ENCODE measurements around the gene CFAP68.
A peak's percentile ranks its signal among the peaks of the same experiment; 100 is the strongest.
"Not testable (repeated sequence)": the region's sequence is repeated elsewhere in the genome, so short reads cannot be mapped to it uniquely, and the experiment has no call there.

CFAP68 gene

GRCh38 chr11:111860257-111860656, 19.1 kb upstream of the CFAP68 start:
- no peak overlapping the region for H3K4me3 ChIP-seq

DNA sequence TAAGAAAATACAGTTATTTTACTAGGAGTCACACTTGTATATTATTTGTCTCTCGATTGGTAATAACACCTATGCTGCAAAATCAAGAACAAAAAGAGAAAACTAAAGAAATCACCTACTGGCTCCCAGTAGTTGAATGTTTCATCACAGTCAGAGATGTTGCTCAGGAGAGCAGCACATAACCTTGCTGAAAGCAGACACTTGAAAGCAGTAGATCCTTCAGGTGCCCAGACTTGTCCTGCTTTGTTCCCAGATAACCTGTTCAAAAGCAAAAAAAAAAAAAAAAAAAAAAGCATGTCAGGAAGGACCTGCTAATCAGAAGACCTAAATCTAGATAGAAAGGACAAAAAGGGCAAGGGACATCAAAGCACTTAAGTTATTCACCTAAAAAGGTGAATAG, 9.2 kb upstream of the CFAP68 start:
- Histone ChIP-seq H3K27ac (peak overlapping the region in 8 of 21 experiments; percentile 84 to 95 (median 91)), H3K4me3 (no peak overlapping the region)

More at GRCh38 chr11:111860257-111860656, 19.1 kb upstream of the CFAP68 start:
- H3K27ac ChIP-seq = no peak overlapping the region

GRCh38 chr11:111870522-111870885, 8.8 kb upstream of the CFAP68 start:
- Histone ChIP-seq H3K27ac (peak overlapping the region in 17 of 21 experiments; percentile 71 to 96 (median 91)), H3K4me3 (peak overlapping the region; percentile 54 to 99 (median 88))

- peak within 1 kb of the TSS; percentile 17 to 96 (median 90) for H3K27ac ChIP-seq
Observed at GRCh38 chr11:111870886-111871692, 8.3 kb upstream of the CFAP68 start, which contains the start of gene ALG9. TSS of gene ALG9 (minus strand) at chr11:111871581. CDS start at chr11:111871482, 99 bp downstream.

GRCh38 chr11:111871693-111872161, 7.6 kb upstream of the CFAP68 start:
- Histone ChIP-seq H3K4me3 (peak overlapping the region; percentile 54 to 99 (median 88)), H3K27ac (peak overlapping the region in 20 of 21 experiments; percentile 71 to 96 (median 90))

More at GRCh38 chr11:111870886-111871692, 8.3 kb upstream of the CFAP68 start, which contains the start of gene ALG9:
- H3K4me3 ChIP-seq = peak within 1 kb of the TSS; percentile 54 to 99 (median 88)

- H3K27ac ChIP-seq = peak overlapping the region; percentile 71 to 97 (median 90)
- H3K4me3 ChIP-seq = peak overlapping the region; percentile 49 to 68 (median 57)
Observed at GRCh38 chr11:111878385-111878848, 924 bp upstream of the CFAP68 start.

DNA sequence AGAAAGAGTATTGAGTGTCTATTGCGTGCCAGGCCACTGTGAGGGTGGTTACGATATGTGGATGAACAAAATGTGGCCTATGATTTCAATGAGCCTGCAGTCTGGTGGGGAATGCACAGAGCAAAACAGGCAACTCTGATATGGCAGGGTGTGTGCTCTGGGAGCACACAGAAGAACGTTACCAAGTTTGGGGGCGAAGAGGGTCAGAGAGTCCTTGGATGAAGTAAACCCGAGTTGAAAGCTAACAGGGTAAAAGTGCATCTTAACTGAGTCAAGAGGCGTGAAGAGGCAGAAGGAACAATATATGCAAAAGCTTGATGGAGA, 258 bp downstream of the CFAP68 start:
- Histone ChIP-seq H3K4me3 (peak overlapping the region; percentile 49 to 68 (median 57)), H3K27ac (peak overlapping the region in 20 of 21 experiments; percentile 76 to 97 (median 90))

- Histone ChIP-seq H3K27ac (no peak overlapping the region), H3K4me3 (no peak overlapping the region)
Observed at GRCh38 chr11:111882202-111882601, 2.9 kb downstream of the CFAP68 start.

DNA sequence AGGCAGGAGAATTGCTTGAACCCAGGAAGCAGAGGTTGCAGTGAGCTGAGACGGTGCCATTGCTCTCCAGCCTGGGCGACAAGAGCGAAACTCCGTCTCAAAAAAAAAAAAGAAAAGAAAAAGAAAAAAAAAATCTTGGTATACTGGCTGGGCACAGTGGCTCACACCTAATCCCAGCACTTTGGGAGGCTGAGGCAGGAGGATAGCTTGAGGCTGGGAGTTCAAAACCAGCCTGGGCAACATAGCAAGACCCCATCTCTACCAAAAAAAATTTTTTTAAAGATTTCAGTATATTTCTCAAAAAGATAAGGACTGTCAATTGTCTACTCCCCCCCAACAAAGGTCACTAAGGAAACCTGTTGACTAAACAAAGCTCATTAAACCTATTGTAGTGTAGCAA, 5.7 kb downstream of the CFAP68 start:
- not testable (repeated sequence) for H3K4me3 ChIP-seq

DNA sequence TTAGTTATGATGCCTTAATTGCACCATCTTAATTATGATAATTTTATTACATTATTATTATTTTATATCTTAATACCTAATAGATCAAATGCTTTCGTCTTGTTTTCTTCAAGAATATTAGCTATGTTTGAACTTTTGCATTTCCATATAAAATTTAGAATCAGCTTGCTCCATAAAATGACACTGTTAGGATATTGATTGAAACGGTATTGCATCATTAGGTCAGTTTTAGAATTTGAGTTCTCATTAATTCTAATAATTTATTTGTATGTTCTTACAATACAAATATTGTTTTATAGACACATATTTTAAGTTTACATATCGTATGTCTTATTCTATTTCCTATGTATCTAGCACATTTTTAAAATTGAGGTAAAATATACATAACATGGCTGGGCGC, 6.7 kb downstream of the CFAP68 start:
- Histone ChIP-seq H3K4me3 (no peak overlapping the region), H3K27ac (no peak overlapping the region)

More for the DNA sequence above, 5.7 kb downstream of the CFAP68 start:
- H3K27ac ChIP-seq = not testable (repeated sequence)

DNA sequence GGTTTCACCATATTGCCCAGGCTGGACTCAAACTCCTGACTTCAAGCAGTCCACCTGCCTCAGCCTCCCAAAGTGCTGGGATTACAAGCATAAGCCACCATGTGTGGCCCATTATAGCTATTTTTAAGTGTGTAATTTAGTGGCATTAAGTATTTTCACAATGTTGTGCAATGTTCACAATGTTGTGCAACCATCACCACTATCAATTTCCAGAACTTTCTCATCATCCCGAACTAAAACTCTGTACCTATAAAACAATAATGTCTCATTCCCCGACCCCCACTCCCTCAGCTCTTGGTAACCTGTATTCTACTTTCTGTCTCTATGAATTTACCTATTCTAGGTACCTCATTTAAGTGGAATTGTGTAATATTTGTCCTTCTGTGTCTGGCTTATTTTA, 7.5 kb downstream of the CFAP68 start:
- Histone ChIP-seq H3K4me3 (no peak overlapping the region), H3K27ac (no peak overlapping the region)

DNA sequence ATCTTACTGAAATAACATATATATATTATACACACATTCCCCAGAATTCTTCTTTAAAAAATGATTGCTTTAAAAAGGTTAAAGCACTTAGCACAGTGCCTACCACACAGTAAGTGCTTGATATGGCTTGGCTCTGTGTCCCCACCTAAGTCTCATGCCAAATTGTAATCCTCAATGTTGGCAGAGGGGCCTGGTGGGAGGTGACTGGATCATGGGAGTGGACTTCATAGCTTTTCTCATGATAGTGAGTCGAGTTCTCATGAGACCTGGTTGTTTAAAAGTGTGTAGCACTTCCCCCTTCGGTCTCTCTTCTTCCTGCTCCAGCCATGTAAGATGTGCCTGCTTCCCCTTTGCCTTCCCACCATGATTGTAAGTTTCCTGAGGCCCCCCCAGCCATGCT, 26.1 kb downstream of the CFAP68 start:
- no peak overlapping the region for H3K27ac ChIP-seq
- no peak overlapping the region for H3K4me3 ChIP-seq

GRCh38 chr11:111906680-111907079, 27.3 kb downstream of the CFAP68 start:
- Histone ChIP-seq H3K27ac (no peak overlapping the region), H3K4me3 (no peak overlapping the region)

DNA sequence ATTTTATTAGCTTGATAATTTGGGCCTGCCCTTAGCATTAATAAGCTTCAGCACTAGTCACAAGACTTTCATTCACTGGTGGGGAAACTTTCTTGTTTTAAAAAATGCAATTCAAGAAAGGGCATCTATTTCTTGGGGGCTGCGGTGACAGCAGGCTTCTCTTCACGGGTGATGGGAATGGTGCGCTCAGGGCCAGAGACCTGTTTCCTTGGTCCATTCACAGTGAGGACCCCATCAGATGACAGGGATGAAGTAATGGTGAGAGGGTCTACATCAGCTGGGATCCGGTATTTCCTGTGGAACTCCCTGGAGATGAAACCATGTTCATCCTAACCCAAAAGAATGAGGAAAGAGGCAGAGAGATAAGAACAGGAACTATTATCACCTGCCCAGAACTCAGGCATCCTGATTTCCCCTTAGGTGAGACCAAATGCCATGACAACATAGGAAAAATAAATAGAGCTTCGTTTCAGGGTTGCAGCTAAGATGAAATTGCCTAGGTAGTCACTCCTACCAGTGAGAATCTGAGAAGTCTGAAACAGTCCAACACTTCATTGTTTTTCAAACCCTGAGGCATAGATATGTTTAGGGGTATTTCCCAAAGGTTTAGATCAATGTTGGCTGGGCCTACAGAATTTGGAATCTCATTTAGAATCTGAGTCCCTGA, 29.4 kb downstream of the CFAP68 start:
- Histone ChIP-seq H3K4me3 (peak overlapping the region in 1 of 7 experiments; percentile 43), H3K27ac (peak overlapping the region in 2 of 21 experiments; percentile 17)

DNA sequence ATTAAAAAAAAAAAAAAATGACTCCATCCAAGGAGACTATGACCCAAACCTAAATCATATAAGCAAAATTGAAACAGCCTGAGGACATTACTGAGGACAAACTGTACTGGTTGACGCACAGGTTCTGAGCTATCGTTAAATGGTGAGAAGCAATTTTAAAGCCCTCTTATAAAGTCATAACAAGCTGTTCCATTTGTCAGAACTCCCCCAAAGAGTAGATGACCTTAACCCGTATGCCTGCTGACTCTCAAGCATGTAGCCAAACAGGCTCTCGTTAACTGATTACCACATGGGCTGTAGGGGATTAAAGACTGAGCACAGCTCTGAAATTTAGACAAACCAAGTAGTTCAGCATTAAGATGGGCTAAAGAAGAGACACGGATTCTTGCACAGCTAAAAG, 30.0 kb downstream of the CFAP68 start:
- Histone ChIP-seq H3K27ac (peak overlapping the region in 7 of 21 experiments; percentile 17 to 91 (median 77)), H3K4me3 (peak overlapping the region in 1 of 7 experiments; percentile 43)

DNA sequence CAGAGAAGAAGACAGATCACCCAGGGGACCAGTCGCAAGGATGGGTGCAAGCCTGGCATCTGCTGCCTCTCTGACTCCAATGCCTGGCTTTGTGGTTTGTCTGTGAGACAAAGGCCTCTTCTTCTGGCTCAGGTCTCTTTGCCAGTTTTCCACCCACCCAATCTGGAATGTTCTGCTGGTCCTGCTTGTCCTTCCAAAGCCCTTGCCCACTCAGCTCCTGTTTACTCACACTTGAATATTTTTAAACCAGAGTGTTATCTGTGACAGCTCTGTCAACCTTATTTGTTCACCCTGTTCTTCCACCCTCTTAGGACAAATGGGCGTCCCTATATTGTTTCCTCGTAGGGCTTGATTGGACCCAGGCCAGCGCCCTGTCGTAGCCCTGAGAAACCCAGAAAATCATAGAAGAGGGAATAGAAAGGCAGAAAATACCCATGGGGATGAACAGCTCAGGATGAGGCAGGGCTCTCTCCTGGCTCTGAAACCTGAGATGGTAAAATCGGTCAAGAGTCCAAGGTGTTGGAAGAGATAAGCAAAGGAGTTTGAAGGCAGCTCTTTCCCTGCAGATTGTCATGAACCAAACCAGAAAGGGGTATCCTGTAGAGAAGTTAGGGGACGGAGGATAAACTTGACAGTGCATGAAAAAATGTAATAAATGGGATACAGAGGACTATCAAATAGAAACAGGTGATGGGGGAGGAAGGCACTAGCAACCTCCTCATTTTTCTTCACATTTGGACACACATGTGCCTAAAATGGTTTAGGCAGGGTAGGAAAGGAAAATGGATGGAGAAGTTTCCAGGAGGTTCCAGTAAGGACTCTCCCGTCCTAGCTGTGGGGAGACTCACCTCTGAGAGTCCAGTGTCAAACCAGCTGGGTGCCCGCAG, 31.6 kb downstream of the CFAP68 start:
- Histone ChIP-seq H3K27ac (peak overlapping the region in 18 of 21 experiments; percentile 13 to 92 (median 77)), H3K4me3 (peak overlapping the region in 6 of 7 experiments; percentile 2 to 43 (median 18))

GRCh38 chr11:111911563-111912401, 32.4 kb downstream of the CFAP68 start, which contains the start of gene CRYAB:
TSS of gene CRYAB (minus strand) at chr11:111911770. CDS start at chr11:111911724, 46 bp downstream.
- Histone ChIP-seq H3K4me3 (peak within 1 kb of the TSS; percentile 13 to 43 (median 27)), H3K27ac (peak within 1 kb of the TSS in 20 of 21 experiments; percentile 31 to 92 (median 77))

DNA sequence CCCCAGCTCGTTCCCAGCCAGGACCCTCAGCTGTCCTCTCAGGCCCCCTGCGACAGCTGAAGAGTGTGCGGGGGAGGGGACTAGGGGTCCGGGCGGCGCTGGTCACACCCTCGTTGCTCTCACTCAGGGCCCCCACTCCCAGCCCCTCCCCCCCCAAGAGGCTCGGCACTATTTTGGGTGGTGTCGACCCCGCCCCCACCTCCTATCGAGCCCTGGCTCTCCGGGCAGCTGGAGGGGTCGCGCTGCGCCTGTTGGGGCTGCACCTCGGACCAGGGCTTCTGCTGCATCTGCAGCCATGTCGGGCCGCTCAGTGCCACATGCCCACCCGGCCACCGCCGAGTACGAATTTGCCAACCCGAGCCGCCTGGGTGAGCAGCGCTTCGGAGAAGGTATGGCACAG, 33.2 kb downstream of the CFAP68 start, which contains the start of gene HSPB2:
HSPB2 (plus strand) TSS at position 200 of the 400 bp plus-strand sequence; CDS start at position 296, 96 bp downstream.
- Histone ChIP-seq H3K4me3 (peak within 1 kb of the TSS; percentile 13 to 43 (median 27)), H3K27ac (peak within 1 kb of the TSS; percentile 31 to 92 (median 77))
